Neural progenitor cell (in vitro differentiated cells): ENCODE results near the gene AGMO.

ENCODE experiments used
- CTCF ChIP-seq: fragments of 200-600 bp; sonication (generic); IDR thresholded peaks from 2 replicates; pipeline ENCODE4 v1.5.1; 2017; ENCODE audit warnings: antibody characterized with exemption, mild to moderate bottlenecking
- EZH2 ChIP-seq: fragments of 200-600 bp; sonication (generic); IDR thresholded peaks from 2 replicates; pipeline ENCODE4 v1.6.1; 2017; ENCODE audit warnings: antibody characterized with exemption, mild to moderate bottlenecking, moderate library complexity

- TF ChIP-seq EZH2 = no peak
- TF ChIP-seq CTCF = no peak
Measured at GRCh38 chr7:15397159-15397550, 164.7 kb downstream of the AGMO start.
